Neural crest cell (in vitro differentiated cells): ENCODE measurements around the gene CEP57L1. TPM values are rescaled to one million over a fixed set of nuclear protein-coding genes. Genes with fewer than 3 reads are reported as not detected.

Experiments used
- DNase-seq: peaks from one replicate; pipeline ENCODE4 v3.0.0; 2021; ENCODE audit warnings: low read depth, mixed read lengths, low spot score
- H3K27ac Mint-ChIP-seq: one replicate; pipeline ENCODE4 v1.8.0; 2021; ENCODE audit warnings: mild to moderate bottlenecking, mixed read lengths; ENCODE audit not compliant: unreplicated experiment
- H3K27me3 Mint-ChIP-seq: 2 replicates; pipeline ENCODE4 v1.8.0; 2021; ENCODE audit warnings: low read depth, mild to moderate bottlenecking, mixed read lengths
- H3K36me3 Mint-ChIP-seq: 2 replicates; pipeline ENCODE4 v1.8.0; 2021; ENCODE audit warnings: low read depth, mild to moderate bottlenecking, mixed read lengths
- H3K4me1 Mint-ChIP-seq: 2 replicates; pipeline ENCODE4 v1.8.0; 2021; ENCODE audit warnings: mixed read lengths
- H3K4me3 Mint-ChIP-seq: one replicate; pipeline ENCODE4 v1.8.0; 2021; ENCODE audit warnings: mild to moderate bottlenecking, mixed read lengths
- H3K9me3 Mint-ChIP-seq: 2 replicates; pipeline ENCODE4 v1.8.0; 2021; ENCODE audit warnings: mixed read lengths
- CTCF ChIP-seq: fragments of 200-600 bp; sonication (generic); conservative IDR thresholded peaks from 2 replicates; pipeline ENCODE4 v1.5.0; 2021; ENCODE audit warnings: antibody characterized with exemption, mild to moderate bottlenecking
- long read RNA-seq: library from polyadenylated mRNA; unstranded; transcript quantifications from one replicate; pipeline ENCODE4 v2.0.0, GENCODE V29; 2020
- total RNA-seq: library from RNA; stranded (reverse); gene quantifications from 2 replicates; pipeline ENCODE4 v1.2.1, GENCODE V29; 2021

CEP57L1 gene
- 19.8 and 21.9 TPM in 2 replicates for total RNA-seq
- long read RNA-seq, transcript CEP57L1-208 (7 exons, 908 nt): major isoform, 5 of 23 reads
- long read RNA-seq, partial matches to known transcripts: 6 of 23 reads
- long read RNA-seq, other reads (novel, unspliced or antisense): 9 of 23 reads

GRCh38 chr6:109095036-109095834, at the start of gene CEP57L1:
Gene CEP57L1, plus strand, starts transcription at chr6:109095507. Its CDS starts 49,715 bp downstream, at chr6:109145222.
- Mint-ChIP-seq H3K4me3 (peak within 1 kb of the TSS; percentile 99), H3K27ac (peak within 1 kb of the TSS; percentile 99), H3K4me1 (peaks cover 63% of the 10 kb centered on the region), H3K36me3 (peaks cover 2% of the 10 kb centered on the region), H3K27me3 (no peaks in the 10 kb centered on the region), H3K9me3 (no peaks in the 10 kb centered on the region)
- no peak for TF ChIP-seq CTCF
- peak; percentile 97 for DNase-seq

- no peak overlapping the region for H3K27ac Mint-ChIP-seq
- peaks cover 21% of the 10 kb centered on the region for H3K9me3 Mint-ChIP-seq
- H3K27me3 Mint-ChIP-seq: no peaks in the 10 kb centered on the region
- H3K36me3 Mint-ChIP-seq: peaks cover 24% of the 10 kb centered on the region
- H3K4me3 Mint-ChIP-seq: no peak overlapping the region
- DNase-seq: no peak
- peaks cover 28% of the 10 kb centered on the region for H3K4me1 Mint-ChIP-seq
- TF ChIP-seq CTCF: no peak
These were observed 47.1 kb upstream of the CEP57L1 start for GRCh38 chr6:109048176-109048575.

GRCh38 chr6:109048670-109049415, 46.5 kb upstream of the CEP57L1 start:
- no peak overlapping the region for H3K4me3 Mint-ChIP-seq
- no peak overlapping the region for H3K27ac Mint-ChIP-seq
- peaks cover 34% of the 10 kb centered on the region for H3K4me1 Mint-ChIP-seq
- TF ChIP-seq CTCF: no peak
- peaks cover 18% of the 10 kb centered on the region for H3K36me3 Mint-ChIP-seq
- H3K9me3 Mint-ChIP-seq: peaks cover 15% of the 10 kb centered on the region
- no peak for DNase-seq
- no peaks in the 10 kb centered on the region for H3K27me3 Mint-ChIP-seq

GRCh38 chr6:109050012-109050411, 45.3 kb upstream of the CEP57L1 start:
- Mint-ChIP-seq H3K27ac (no peak overlapping the region), H3K9me3 (peaks cover 14% of the 10 kb centered on the region), H3K27me3 (no peaks in the 10 kb centered on the region), H3K36me3 (peaks cover 14% of the 10 kb centered on the region), H3K4me3 (no peak overlapping the region), H3K4me1 (peaks cover 34% of the 10 kb centered on the region)
- DNase-seq: no peak
- no peak for TF ChIP-seq CTCF

- DNase-seq: no peak
- Mint-ChIP-seq H3K4me3 (no peak overlapping the region), H3K9me3 (peaks cover 9% of the 10 kb centered on the region), H3K36me3 (peaks cover 9% of the 10 kb centered on the region), H3K27me3 (no peaks in the 10 kb centered on the region), H3K27ac (no peak overlapping the region), H3K4me1 (peaks cover 34% of the 10 kb centered on the region)
- no peak for TF ChIP-seq CTCF
These were observed 44.7 kb upstream of the CEP57L1 start for GRCh38 chr6:109050447-109051102.
